ENCODE data around the gene AHCTF1. TPM values are rescaled to one million over a fixed set of nuclear protein-coding genes. Genes with fewer than 3 reads are reported as not detected.

Gene AHCTF1
- total RNA-seq, 1 experiment from 2014 or later: 42.3 TPM

- H3K9me3 Mint-ChIP-seq (ENCODE audit: unreplicated experiment): peaks cover 48% of the 10 kb centered on the region
- no peak overlapping the region for H3K4me3 Mint-ChIP-seq (ENCODE audit: unreplicated experiment)
- no peaks in the 10 kb centered on the region for H3K4me1 Mint-ChIP-seq (ENCODE audit: low read depth, unreplicated experiment)
- intact Hi-C loops (cut with micrococcal nuclease; ENCODE audit: unreplicated experiment): no loop called here
- ChIA-PET POLR2A (no interaction called here), CTCF (no interaction called here)
- peaks cover 62% of the 10 kb centered on the region for H3K36me3 Mint-ChIP-seq (ENCODE audit: insufficient read depth, unreplicated experiment)
- Histone ChIP-seq H3K36me3 (ENCODE audit: control insufficient read depth, insufficient read depth, low read length) (no peaks in the 10 kb centered on the region), H3K4me3 (ENCODE audit: low read depth, low read length) (no peak overlapping the region), H3K4me1 (no peaks in the 10 kb centered on the region), H3K27me3 (replicated peaks; ENCODE audit: control insufficient read depth, insufficient read depth, low read length) (no peaks in the 10 kb centered on the region), H3K9me3 (peaks cover 27% of the 10 kb centered on the region)
- no peak for DNase-seq
- TF ChIP-seq CTCF (IDR thresholded peaks at IDR 0.05; ENCODE audit: insufficient read depth in 1 of 2, low read depth in 1 of 2, low read length in 1 of 2, severe bottlenecking in 1 of 2, unreplicated experiment in 1 of 2): no peak
- H3K27me3 Mint-ChIP-seq (ENCODE audit: insufficient read depth, unreplicated experiment): no peaks in the 10 kb centered on the region
- no peak overlapping the region for H3K27ac Mint-ChIP-seq (ENCODE audit: unreplicated experiment)
- no TSS peak for BruUV-seq (replicated peaks)
Measured at GRCh38 chr1:246966502-246966901, 34.8 kb upstream of the AHCTF1 start.

- Histone ChIP-seq H3K9me3 (no peaks in the 10 kb centered on the region), H3K4me3 (ENCODE audit: low read depth, low read length) (no peak overlapping the region), H3K36me3 (ENCODE audit: control insufficient read depth, insufficient read depth, low read length) (no peaks in the 10 kb centered on the region), H3K4me1 (no peaks in the 10 kb centered on the region), H3K27me3 (replicated peaks; ENCODE audit: control insufficient read depth, insufficient read depth, low read length) (no peaks in the 10 kb centered on the region)
- DNase-seq: no peak
- H3K27me3 Mint-ChIP-seq (ENCODE audit: insufficient read depth, unreplicated experiment): no peaks in the 10 kb centered on the region
- no TSS peak for BruUV-seq (replicated peaks)
- intact Hi-C loops (cut with micrococcal nuclease; ENCODE audit: unreplicated experiment): no loop called here
- no peak overlapping the region for H3K4me3 Mint-ChIP-seq (ENCODE audit: unreplicated experiment)
- peaks cover 47% of the 10 kb centered on the region for H3K36me3 Mint-ChIP-seq (ENCODE audit: insufficient read depth, unreplicated experiment)
- no peaks in the 10 kb centered on the region for H3K9me3 Mint-ChIP-seq (ENCODE audit: unreplicated experiment)
- H3K4me1 Mint-ChIP-seq (ENCODE audit: low read depth, unreplicated experiment): no peaks in the 10 kb centered on the region
- ChIA-PET CTCF (no interaction called here), POLR2A (no interaction called here)
- no peak for TF ChIP-seq CTCF (IDR thresholded peaks at IDR 0.05; ENCODE audit: insufficient read depth in 1 of 2, low read depth in 1 of 2, low read length in 1 of 2, severe bottlenecking in 1 of 2, unreplicated experiment in 1 of 2)
- no peak overlapping the region for H3K27ac Mint-ChIP-seq (ENCODE audit: unreplicated experiment)
Measured at GRCh38 chr1:246959944-246960693, 28.4 kb upstream of the AHCTF1 start.

- intact Hi-C loops (cut with micrococcal nuclease; ENCODE audit: unreplicated experiment): no loop called here
- no peaks in the 10 kb centered on the region for H3K9me3 ChIP-seq
- H3K4me3 ChIP-seq (ENCODE audit: low read depth, low read length): no peak overlapping the region
- ChIA-PET POLR2A (no interaction called here), CTCF (no interaction called here)
- no peaks in the 10 kb centered on the region for H3K4me1 Mint-ChIP-seq (ENCODE audit: low read depth, unreplicated experiment)
- no peaks in the 10 kb centered on the region for H3K27me3 ChIP-seq (replicated peaks; ENCODE audit: control insufficient read depth, insufficient read depth, low read length)
- no peak overlapping the region for H3K4me3 Mint-ChIP-seq (ENCODE audit: unreplicated experiment)
- no peaks in the 10 kb centered on the region for H3K9me3 Mint-ChIP-seq (ENCODE audit: unreplicated experiment)
- H3K27ac Mint-ChIP-seq (ENCODE audit: unreplicated experiment): no peak overlapping the region
- no peaks in the 10 kb centered on the region for H3K4me1 ChIP-seq
- H3K27me3 Mint-ChIP-seq (ENCODE audit: insufficient read depth, unreplicated experiment): no peaks in the 10 kb centered on the region
- BruUV-seq (replicated peaks): no TSS peak
- peaks cover 33% of the 10 kb centered on the region for H3K36me3 Mint-ChIP-seq (ENCODE audit: insufficient read depth, unreplicated experiment)
- no peak for DNase-seq
- no peaks in the 10 kb centered on the region for H3K36me3 ChIP-seq (ENCODE audit: control insufficient read depth, insufficient read depth, low read length)
- TF ChIP-seq CTCF (IDR thresholded peaks at IDR 0.05; ENCODE audit: insufficient read depth in 1 of 2, low read depth in 1 of 2, low read length in 1 of 2, severe bottlenecking in 1 of 2, unreplicated experiment in 1 of 2): no peak
Measured at GRCh38 chr1:246954126-246954525, 22.4 kb upstream of the AHCTF1 start.

Measured in Caco-2 (cell line).